ENCODE results near the gene ACTN2. TPM values are rescaled to one million over a fixed set of nuclear protein-coding genes. Genes with fewer than 3 reads are reported as not detected.

Gene ACTN2
- total RNA-seq, 4 donors from 2014 or later, result 0.16 to 0.55 TPM; not detected in 2

GRCh38 chr1:236736761-236737160 is 50.5 kb downstream of the ACTN2 start:
- DNase-seq, result no peak

GRCh38 chr1:236741753-236742152 is 55.5 kb downstream of the ACTN2 start:
- H3K36me3 ChIP-seq, result no peaks in the 10 kb centered on the region
- H3K4me1 ChIP-seq, result no peaks in the 10 kb centered on the region
- WGBS, 2 donors (ENCODE audit: low coverage in 1 of 2), result 65 to 79% methylated on average over 8 to 11 of the region's 11 CpGs
- in situ Hi-C loops (cut with MboI; ENCODE audit: low pct_ligation_motif_present in 1 of 4, low pct_unique_long_range_greater_than_20kb in 1 of 4, low sequenced_read_pairs in 3 of 4), result no loop called here
- no peaks in the 10 kb centered on the region for H3K27me3 ChIP-seq
- TF ChIP-seq EP300 (IDR thresholded peaks at IDR 0.05; ENCODE audit: low read depth), result no peak
- no peak for TF ChIP-seq POLR2A (IDR thresholded peaks at IDR 0.05)
- TF ChIP-seq, protein P1, sequence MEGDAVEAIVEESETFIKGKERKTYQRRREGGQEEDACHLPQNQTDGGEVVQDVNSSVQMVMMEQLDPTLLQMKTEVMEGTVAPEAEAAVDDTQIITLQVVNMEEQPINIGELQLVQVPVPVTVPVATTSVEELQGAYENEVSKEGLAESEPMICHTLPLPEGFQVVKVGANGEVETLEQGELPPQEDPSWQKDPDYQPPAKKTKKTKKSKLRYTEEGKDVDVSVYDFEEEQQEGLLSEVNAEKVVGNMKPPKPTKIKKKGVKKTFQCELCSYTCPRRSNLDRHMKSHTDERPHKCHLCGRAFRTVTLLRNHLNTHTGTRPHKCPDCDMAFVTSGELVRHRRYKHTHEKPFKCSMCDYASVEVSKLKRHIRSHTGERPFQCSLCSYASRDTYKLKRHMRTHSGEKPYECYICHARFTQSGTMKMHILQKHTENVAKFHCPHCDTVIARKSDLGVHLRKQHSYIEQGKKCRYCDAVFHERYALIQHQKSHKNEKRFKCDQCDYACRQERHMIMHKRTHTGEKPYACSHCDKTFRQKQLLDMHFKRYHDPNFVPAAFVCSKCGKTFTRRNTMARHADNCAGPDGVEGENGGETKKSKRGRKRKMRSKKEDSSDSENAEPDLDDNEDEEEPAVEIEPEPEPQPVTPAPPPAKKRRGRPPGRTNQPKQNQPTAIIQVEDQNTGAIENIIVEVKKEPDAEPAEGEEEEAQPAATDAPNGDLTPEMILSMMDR (IDR thresholded peaks at IDR 0.05), result no peak
- TF ChIP-seq POLR2AphosphoS5 (IDR thresholded peaks at IDR 0.05), result no peak
- intact Hi-C loops (cut with DNase I; ENCODE audit: low total_unique reads), result no loop called here
- H3K27ac ChIP-seq, result no peak overlapping the region
- no peak overlapping the region for H3K4me3 ChIP-seq
- H3K9me3 ChIP-seq, result no peaks in the 10 kb centered on the region
- no peak for DNase-seq

More at GRCh38 chr1:236736761-236737160, 50.5 kb downstream of the ACTN2 start:
- no peaks in the 10 kb centered on the region for H3K36me3 ChIP-seq
- H3K9me3 ChIP-seq, result no peaks in the 10 kb centered on the region
- H3K27ac ChIP-seq, result no peak overlapping the region
- in situ Hi-C loops (cut with MboI; ENCODE audit: low pct_ligation_motif_present in 1 of 4, low pct_unique_long_range_greater_than_20kb in 1 of 4, low sequenced_read_pairs in 3 of 4) (no loop called here), intact Hi-C loops (cut with DNase I; ENCODE audit: low total_unique reads) (no loop called here)
- TF ChIP-seq, protein P1 (IDR thresholded peaks at IDR 0.05), result no peak
- TF ChIP-seq POLR2A (IDR thresholded peaks at IDR 0.05) (no peak), EP300 (IDR thresholded peaks at IDR 0.05; ENCODE audit: low read depth) (no peak), POLR2AphosphoS5 (IDR thresholded peaks at IDR 0.05) (no peak)
- 73 to 80% methylated on average over 6 to 15 of the region's 15 CpGs for WGBS, 2 donors (ENCODE audit: low coverage in 1 of 2)
- H3K27me3 ChIP-seq, result no peaks in the 10 kb centered on the region
- H3K4me3 ChIP-seq, result no peak overlapping the region
- no peaks in the 10 kb centered on the region for H3K4me1 ChIP-seq

DNA sequence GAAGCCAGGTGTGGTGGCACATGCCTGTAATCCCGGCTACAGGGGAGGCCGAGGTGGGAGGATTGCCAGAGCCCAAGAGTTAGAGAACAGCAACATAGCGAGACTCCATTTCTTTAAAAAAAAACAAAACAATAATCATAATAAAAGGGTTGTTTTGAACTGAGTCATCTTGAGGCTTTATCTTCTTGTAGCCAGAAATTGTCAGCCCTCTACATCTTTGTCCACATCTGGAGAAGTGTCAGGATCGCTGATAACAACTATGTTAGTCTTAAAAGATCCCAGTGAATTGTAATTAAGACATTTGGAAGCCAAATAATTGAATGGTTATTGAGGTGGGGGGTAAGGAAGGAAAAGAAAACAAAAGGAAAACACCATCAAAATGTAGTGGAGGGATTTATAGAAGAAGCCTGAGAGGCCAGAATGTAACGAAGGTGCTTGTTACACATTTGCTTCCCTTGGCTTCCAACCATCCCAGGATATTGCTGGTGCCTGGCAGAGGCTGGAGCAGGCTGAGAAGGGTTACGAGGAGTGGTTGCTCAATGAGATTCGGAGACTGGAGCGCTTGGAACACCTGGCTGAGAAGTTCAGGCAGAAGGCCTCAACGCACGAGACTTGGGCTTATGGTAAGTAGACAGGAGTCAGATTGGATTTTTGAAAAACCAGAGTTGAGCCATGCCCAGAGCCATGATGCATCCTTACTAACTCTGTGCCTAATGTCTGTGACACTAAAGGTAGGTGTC is 56.3 kb downstream of the ACTN2 start:
- intact Hi-C loops (cut with DNase I; ENCODE audit: low total_unique reads), result no loop called here
- no peak for TF ChIP-seq POLR2AphosphoS5 (IDR thresholded peaks at IDR 0.05)
- no peak for DNase-seq
- Histone ChIP-seq H3K27me3 (no peaks in the 10 kb centered on the region), H3K36me3 (no peaks in the 10 kb centered on the region), H3K4me1 (no peaks in the 10 kb centered on the region), H3K4me3 (no peak overlapping the region), H3K9me3 (no peaks in the 10 kb centered on the region), H3K27ac (no peak overlapping the region)
- WGBS, 2 donors (ENCODE audit: low coverage in 1 of 2), result 77 to 88% methylated on average over 3 to 10 of the region's 10 CpGs
- in situ Hi-C loops (cut with MboI; ENCODE audit: low pct_ligation_motif_present in 1 of 4, low pct_unique_long_range_greater_than_20kb in 1 of 4, low sequenced_read_pairs in 3 of 4), result no loop called here

- TF ChIP-seq POLR2A (IDR thresholded peaks at IDR 0.05) (no peak), POLR2AphosphoS5 (IDR thresholded peaks at IDR 0.05) (no peak), EP300 (IDR thresholded peaks at IDR 0.05; ENCODE audit: low read depth) (no peak)
- TF ChIP-seq, protein P1 (IDR thresholded peaks at IDR 0.05), result no peak
- Histone ChIP-seq H3K4me1 (no peaks in the 10 kb centered on the region), H3K36me3 (no peaks in the 10 kb centered on the region), H3K9me3 (no peaks in the 10 kb centered on the region), H3K27me3 (no peaks in the 10 kb centered on the region), H3K27ac (no peak overlapping the region), H3K4me3 (no peak overlapping the region)
- in situ Hi-C loops (cut with MboI; ENCODE audit: low pct_ligation_motif_present in 1 of 4, low pct_unique_long_range_greater_than_20kb in 1 of 4, low sequenced_read_pairs in 3 of 4) (no loop called here), intact Hi-C loops (cut with DNase I; ENCODE audit: low total_unique reads) (no loop called here)
- no peak for DNase-seq
- WGBS, 2 donors (ENCODE audit: low coverage in 1 of 2), result 92% methylated on average over 22 of the region's 22 CpGs; no CpG with 5 or more reads in 1 of the 2 donors
Observed at GRCh38 chr1:236744533-236744932, 58.2 kb downstream of the ACTN2 start.
